AG04449 (cell line): Measurements from ENCODE around the gene RBMS3.
"Not testable (repeated sequence)": the region's sequence is repeated elsewhere in the genome, so short reads cannot be mapped to it uniquely, and the experiment has no call there.

Experiments used
- CTCF ChIA-PET: fragments of 350-600 bp; formaldehyde crosslinking; extraction: SDS; loops from one replicate; lab custom pipeline; 2021; ENCODE audit warnings: antibody characterized with exemption; lab: Yijun Ruan, JAX
- POLR2A ChIA-PET: fragments of 400-600, 350-600 bp; formaldehyde crosslinking; extraction: SDS; loops from one replicate; lab custom pipeline; 2020; ENCODE audit warnings: antibody characterized with exemption, inconsistent platforms; lab: Yijun Ruan, JAX
- DNase-seq: peaks from one replicate; pipeline ENCODE4 v3.0.0-alpha.2; 2010; ENCODE audit warnings: low read depth, low spot score
- H3K4me3 ChIP-seq: 2 replicates; pipeline ENCODE4 v1.5.1; 2011; ENCODE audit warnings: low read depth, mild to moderate bottlenecking, control low read depth, low read length
- CTCF ChIP-seq: IDR thresholded peaks from one replicate; pipeline ENCODE4 v1.5.1; 2011; ENCODE audit warnings: mild to moderate bottlenecking, moderate library complexity, low read length, control low read depth, inconsistent platforms; ENCODE audit not compliant: insufficient read depth; ENCODE audit errors: missing control alignments

The RBMS3 gene

GRCh38 chr3:29514912-29515311, 234.0 kb downstream of the RBMS3 start:
- H3K4me3 ChIP-seq: no peak overlapping the region
- TF ChIP-seq CTCF: no peak
- DNase-seq: no peak
- CTCF ChIA-PET: interaction anchor here (0.7 to 1.0 kb wide), 4 partner anchors 9 to 497 kb away, joined by 3 to 5 read pairs (median 4); no protein-coding TSS in a partner anchor
- POLR2A ChIA-PET: no interaction called here

GRCh38 chr3:29515451-29515850, 234.6 kb downstream of the RBMS3 start:
- CTCF ChIA-PET: interaction anchor here (0.7 to 1.0 kb wide), 4 partner anchors 8 to 497 kb away, joined by 3 to 5 read pairs (median 4); no protein-coding TSS in a partner anchor
- POLR2A ChIA-PET: no interaction called here

GRCh38 chr3:29516164-29516563, 235.3 kb downstream of the RBMS3 start:
- ChIA-PET CTCF (no interaction called here), POLR2A (no interaction called here)
- H3K4me3 ChIP-seq: no peak overlapping the region
- no peak for DNase-seq
- no peak for TF ChIP-seq CTCF

More at GRCh38 chr3:29515451-29515850, 234.6 kb downstream of the RBMS3 start:
- no peak overlapping the region for H3K4me3 ChIP-seq
- DNase-seq: peak; percentile 12
- TF ChIP-seq CTCF: no peak

- POLR2A ChIA-PET: no interaction called here
- CTCF ChIA-PET: no interaction called here
- no peak overlapping the region for H3K4me3 ChIP-seq
- TF ChIP-seq CTCF: no peak
- DNase-seq: no peak
Observed at GRCh38 chr3:29520764-29521163, 239.9 kb downstream of the RBMS3 start.

- CTCF ChIA-PET: interaction anchor here (1.2 kb wide), 1 partner anchor 11 kb away, joined by 3 read pairs; no protein-coding TSS in a partner anchor
- no peak overlapping the region for H3K4me3 ChIP-seq
- no peak for DNase-seq
- POLR2A ChIA-PET: no interaction called here
- no peak for TF ChIP-seq CTCF
Observed at GRCh38 chr3:29521293-29521692, 240.4 kb downstream of the RBMS3 start.

GRCh38 chr3:29521751-29522150, 240.9 kb downstream of the RBMS3 start:
- ChIA-PET CTCF (interaction anchor here (1.2 kb wide), 1 partner anchor 12 kb away, joined by 3 read pairs; no protein-coding TSS in a partner anchor), POLR2A (no interaction called here)
- no peak for TF ChIP-seq CTCF
- H3K4me3 ChIP-seq: no peak overlapping the region
- no peak for DNase-seq

- DNase-seq, POLR2A ChIA-PET, H3K4me3 ChIP-seq: not testable (repeated sequence)
- CTCF ChIA-PET: interaction anchor here (1.1 to 1.4 kb wide), 2 partner anchors 9 to 14 kb away, joined by 3 to 5 read pairs; no protein-coding TSS in a partner anchor
Observed at GRCh38 chr3:29524433-29524832, 243.6 kb downstream of the RBMS3 start.
